Stimulated activated naive CD4-positive, alpha-beta T cell (primary cell): ENCODE measurements around the gene PPP1R14B.

Experiments used
- DNase-seq, 6 experiments: peaks; one replicate each; lab custom pipeline; 2025; lab: John Stamatoyannopoulos, UW

PPP1R14B gene

GRCh38 chr11:64281957-64282770 is 35.4 kb upstream of the PPP1R14B start:
- no peak for DNase-seq

- no peak for DNase-seq
Observed at GRCh38 chr11:64278576-64279190, 31.9 kb upstream of the PPP1R14B start.

GRCh38 chr11:64276653-64277431 is 30.1 kb upstream of the PPP1R14B start:
- no peak for DNase-seq

GRCh38 chr11:64275841-64276240 is 29.1 kb upstream of the PPP1R14B start:
- DNase-seq = no peak

GRCh38 chr11:64275031-64275800 is 28.5 kb upstream of the PPP1R14B start:
- no peak for DNase-seq

- peak; percentile 95 to 98 (median 96) for DNase-seq
Observed at GRCh38 chr11:64269540-64270220, 22.9 kb upstream of the PPP1R14B start.

GRCh38 chr11:64268893-64269539 is 22.3 kb upstream of the PPP1R14B start:
- peak in 2 of 6 experiments; percentile 50 to 51 for DNase-seq

- no peak for DNase-seq
Observed at GRCh38 chr11:64268025-64268892, 21.5 kb upstream of the PPP1R14B start.

- DNase-seq = no peak
Observed at GRCh38 chr11:64267207-64267945, 20.6 kb upstream of the PPP1R14B start.

GRCh38 chr11:64266339-64266738 is 19.6 kb upstream of the PPP1R14B start:
- no peak for DNase-seq

- no peak for DNase-seq
Observed at GRCh38 chr11:64265176-64266160, 18.7 kb upstream of the PPP1R14B start.

GRCh38 chr11:64264371-64264852 is 17.7 kb upstream of the PPP1R14B start:
- DNase-seq = no peak

GRCh38 chr11:64263947-64264317 is 17.2 kb upstream of the PPP1R14B start:
- DNase-seq = no peak

GRCh38 chr11:64263021-64263946 is 16.5 kb upstream of the PPP1R14B start:
- no peak for DNase-seq

- no peak for DNase-seq
Observed at GRCh38 chr11:64262271-64263002, 15.7 kb upstream of the PPP1R14B start.

- DNase-seq = no peak
Observed at GRCh38 chr11:64261556-64262080, 14.9 kb upstream of the PPP1R14B start.
